ENCODE measurements around the gene EHBP1L1.

DNA sequence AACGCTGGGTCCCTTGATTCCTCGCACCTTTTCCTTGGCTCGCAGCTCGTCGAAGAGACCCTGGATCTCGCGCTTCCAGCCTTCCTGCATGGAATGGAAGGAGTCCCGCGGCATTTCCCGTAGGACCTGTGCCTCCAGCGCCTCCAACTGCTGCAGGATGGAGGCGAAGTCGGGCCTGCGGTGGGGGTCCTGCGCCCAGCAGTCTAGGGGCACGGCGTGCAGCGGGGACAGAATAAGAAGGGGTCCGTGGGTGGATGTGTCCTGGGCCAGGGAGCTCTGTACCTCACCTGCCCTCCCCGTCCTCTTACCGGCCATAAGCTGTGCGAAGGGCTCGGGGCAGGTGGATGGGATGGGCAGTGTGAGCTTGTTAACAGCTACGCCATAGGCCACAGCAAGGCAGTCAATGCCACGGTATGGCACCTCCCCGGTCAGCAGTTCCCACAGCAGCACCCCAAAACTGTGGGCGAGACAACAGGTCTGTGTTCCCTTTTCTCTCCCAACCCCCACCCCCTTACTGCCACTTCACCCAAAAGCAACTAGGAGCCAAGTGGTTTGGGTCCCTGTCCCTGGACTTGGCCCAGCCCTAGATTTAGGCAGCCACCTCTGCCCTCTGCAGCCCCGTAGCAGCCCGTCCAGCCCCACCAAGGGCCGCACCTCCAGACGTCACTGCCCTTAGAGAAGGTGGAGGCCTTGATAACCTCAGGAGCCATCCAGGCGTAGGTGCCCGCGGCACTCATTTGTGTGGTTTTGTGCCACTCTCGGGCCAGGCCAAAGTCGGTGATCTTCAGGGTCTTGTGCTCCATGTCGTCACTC lies 32.0 kb downstream of the EHBP1L1 start:
- TF ChIP-seq ZNF8 (CRISPR knock-in tag; IDR thresholded peaks at IDR 0.05) = no peak
- TF ChIP-seq ZFP3 (CRISPR knock-in tag; IDR thresholded peaks at IDR 0.05) = no peak
- no peak for TF ChIP-seq SNAI2 (CRISPR knock-in tag; IDR thresholded peaks at IDR 0.05)
- no peak for TF ChIP-seq ARNTL (CRISPR knock-in tag; IDR thresholded peaks at IDR 0.05; ENCODE audit: borderline replicate concordance, low read depth)
- no peak for TF ChIP-seq RARB (CRISPR knock-in tag; IDR thresholded peaks at IDR 0.05)
- TF ChIP-seq, protein P1, sequence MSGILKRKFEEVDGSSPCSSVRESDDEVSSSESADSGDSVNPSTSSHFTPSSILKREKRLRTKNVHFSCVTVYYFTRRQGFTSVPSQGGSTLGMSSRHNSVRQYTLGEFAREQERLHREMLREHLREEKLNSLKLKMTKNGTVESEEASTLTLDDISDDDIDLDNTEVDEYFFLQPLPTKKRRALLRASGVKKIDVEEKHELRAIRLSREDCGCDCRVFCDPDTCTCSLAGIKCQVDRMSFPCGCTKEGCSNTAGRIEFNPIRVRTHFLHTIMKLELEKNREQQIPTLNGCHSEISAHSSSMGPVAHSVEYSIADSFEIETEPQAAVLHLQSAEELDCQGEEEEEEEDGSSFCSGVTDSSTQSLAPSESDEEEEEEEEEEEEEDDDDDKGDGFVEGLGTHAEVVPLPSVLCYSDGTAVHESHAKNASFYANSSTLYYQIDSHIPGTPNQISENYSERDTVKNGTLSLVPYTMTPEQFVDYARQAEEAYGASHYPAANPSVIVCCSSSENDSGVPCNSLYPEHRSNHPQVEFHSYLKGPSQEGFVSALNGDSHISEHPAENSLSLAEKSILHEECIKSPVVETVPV (CRISPR knock-in tag; IDR thresholded peaks at IDR 0.05) = no peak
- no peak for TF ChIP-seq OSR1 (CRISPR knock-in tag; IDR thresholded peaks at IDR 0.05)
- TF ChIP-seq, protein P2, sequence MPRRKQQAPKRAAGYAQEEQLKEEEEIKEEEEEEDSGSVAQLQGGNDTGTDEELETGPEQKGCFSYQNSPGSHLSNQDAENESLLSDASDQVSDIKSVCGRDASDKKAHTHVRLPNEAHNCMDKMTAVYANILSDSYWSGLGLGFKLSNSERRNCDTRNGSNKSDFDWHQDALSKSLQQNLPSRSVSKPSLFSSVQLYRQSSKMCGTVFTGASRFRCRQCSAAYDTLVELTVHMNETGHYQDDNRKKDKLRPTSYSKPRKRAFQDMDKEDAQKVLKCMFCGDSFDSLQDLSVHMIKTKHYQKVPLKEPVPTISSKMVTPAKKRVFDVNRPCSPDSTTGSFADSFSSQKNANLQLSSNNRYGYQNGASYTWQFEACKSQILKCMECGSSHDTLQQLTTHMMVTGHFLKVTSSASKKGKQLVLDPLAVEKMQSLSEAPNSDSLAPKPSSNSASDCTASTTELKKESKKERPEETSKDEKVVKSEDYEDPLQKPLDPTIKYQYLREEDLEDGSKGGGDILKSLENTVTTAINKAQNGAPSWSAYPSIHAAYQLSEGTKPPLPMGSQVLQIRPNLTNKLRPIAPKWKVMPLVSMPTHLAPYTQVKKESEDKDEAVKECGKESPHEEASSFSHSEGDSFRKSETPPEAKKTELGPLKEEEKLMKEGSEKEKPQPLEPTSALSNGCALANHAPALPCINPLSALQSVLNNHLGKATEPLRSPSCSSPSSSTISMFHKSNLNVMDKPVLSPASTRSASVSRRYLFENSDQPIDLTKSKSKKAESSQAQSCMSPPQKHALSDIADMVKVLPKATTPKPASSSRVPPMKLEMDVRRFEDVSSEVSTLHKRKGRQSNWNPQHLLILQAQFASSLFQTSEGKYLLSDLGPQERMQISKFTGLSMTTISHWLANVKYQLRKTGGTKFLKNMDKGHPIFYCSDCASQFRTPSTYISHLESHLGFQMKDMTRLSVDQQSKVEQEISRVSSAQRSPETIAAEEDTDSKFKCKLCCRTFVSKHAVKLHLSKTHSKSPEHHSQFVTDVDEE (CRISPR knock-in tag; IDR thresholded peaks at IDR 0.05) = no peak
- no peak for TF ChIP-seq TCF4 (CRISPR knock-in tag; IDR thresholded peaks at IDR 0.05; ENCODE audit: borderline replicate concordance)
- no peak for TF ChIP-seq PPARA (CRISPR knock-in tag; IDR thresholded peaks at IDR 0.05; ENCODE audit: borderline replicate concordance)
- no peak for TF ChIP-seq ZC3H10 (CRISPR knock-in tag; IDR thresholded peaks at IDR 0.05)
